Measurements from ENCODE around the gene KCNT2. TPM values are rescaled to one million over a fixed set of nuclear protein-coding genes. Genes with fewer than 3 reads are reported as not detected.

KCNT2 gene
- total and polyA plus RNA-seq, 2 of the 8 experiments (the other 6 are each of a cell fraction or from before 2014, with no cell fraction given) = 2.3 to 10.2 TPM

- H2AFZ ChIP-seq (ENCODE audit: low read length) = no peak overlapping the region
- no peak overlapping the region for H3K14ac ChIP-seq (ENCODE audit: insufficient read length)
- H3K4me3 ChIP-seq (ENCODE audit: extremely low read depth in 1 of 4, insufficient read depth in 2 of 4, low read depth in 3 of 4, low read length in 4 of 4) = no peak overlapping the region
- H3K4me1 ChIP-seq (replicated peaks in 1 of 4; ENCODE audit: control insufficient read depth in 3 of 4, insufficient read depth in 4 of 4, low read length in 3 of 4) = no peaks in the 10 kb centered on the region
- H3K56ac ChIP-seq (replicated peaks; ENCODE audit: insufficient read length, low read depth, low read length) = no peak overlapping the region
- no peak overlapping the region for H3K4me2 ChIP-seq (ENCODE audit: insufficient read depth in 1 of 2, low read depth in 2 of 2, low read length in 2 of 2)
- no peak overlapping the region for H2BK12ac ChIP-seq (ENCODE audit: low read depth, low read length)
- no peak overlapping the region for H4K8ac ChIP-seq (ENCODE audit: extremely low read depth, insufficient read depth, low read length)
- H3K79me1 ChIP-seq (ENCODE audit: low read depth, low read length) = no peaks in the 10 kb centered on the region
- TF ChIP-seq SAP30 (IDR thresholded peaks at IDR 0.05; ENCODE audit: insufficient read depth, insufficient replicate concordance, low read length) = no peak
- TF ChIP-seq RAD21 (IDR thresholded peaks at IDR 0.05 in 1 of 2, conservative IDR thresholded peaks at IDR 0.05 in 1 of 2; ENCODE audit: low read depth in 2 of 2, low read length in 2 of 2) = no peak
- no peak for TF ChIP-seq USF2 (IDR thresholded peaks at IDR 0.05; ENCODE audit: low read length)
- no peak for TF ChIP-seq JUND (IDR thresholded peaks at IDR 0.05; ENCODE audit: low read length)
- TF ChIP-seq EP300 (IDR thresholded peaks at IDR 0.05; ENCODE audit: borderline replicate concordance in 1 of 2, low read depth in 2 of 2, low read length in 2 of 2) = no peak
- TF ChIP-seq SIRT6 (IDR thresholded peaks at IDR 0.05; ENCODE audit: low read length) = no peak
- no peak for TF ChIP-seq SUZ12 (IDR thresholded peaks at IDR 0.05; ENCODE audit: low read length)
- TF ChIP-seq KDM4A (IDR thresholded peaks at IDR 0.05; ENCODE audit: low read depth, low read length, severe bottlenecking) = no peak
- 81% methylated on average over 2 of the region's 2 CpGs; no CpG with 5 or more reads in 1 of the 2 experiments for WGBS, 2 experiments (ENCODE audit: extremely low coverage in 1 of 2, insufficient coverage in 1 of 2, insufficient read length in 1 of 2, insufficient replicate concordance in 2 of 2, low coverage in 1 of 2, low lambda C conversion rate in 2 of 2, missing lambda C conversion rate in 1 of 2)
- no peak overlapping the region for H4K5ac ChIP-seq (ENCODE audit: insufficient read length, low read depth, low read length)
- no peak overlapping the region for H2BK5ac ChIP-seq (ENCODE audit: low read depth, low read length)
- H2BK15ac ChIP-seq (ENCODE audit: low read length) = no peak overlapping the region
- no peak overlapping the region for H2AK5ac ChIP-seq (ENCODE audit: low read depth, low read length)
- POLR2A ChIA-PET (ENCODE audit: partially characterized antibody) = interaction anchor here (0.7 kb wide), 1 partner anchor 11 kb away, joined by 3 read pairs; no protein-coding TSS in a partner anchor
- CTCF ChIA-PET (ENCODE audit: partially characterized antibody) = interaction anchor here (0.7 to 1.4 kb wide), 3 partner anchors 271 to 1528 kb away, joined by 3 read pairs; no protein-coding TSS in a partner anchor
- H2BK20ac ChIP-seq (ENCODE audit: low read length) = no peak overlapping the region
- H4K20me1 ChIP-seq (replicated peaks in 1 of 2; ENCODE audit: control insufficient read depth in 1 of 2, insufficient read depth in 2 of 2, low read length in 2 of 2) = no peaks in the 10 kb centered on the region
- no peak overlapping the region for H3K23ac ChIP-seq (ENCODE audit: insufficient read length)
- no peak overlapping the region for H3K4ac ChIP-seq (replicated peaks; ENCODE audit: insufficient read length, low read depth, low read length)
- DNase-seq (ENCODE audit: low read depth in 1 of 2, low spot score in 2 of 2) (no peak), FAIRE-seq (no peak)
- peaks cover 0 to 3% (median 0%) of the 10 kb centered on the region in 4 experiments; a peak in 2 of 8 replicates for H3K36me3 ChIP-seq (ENCODE audit: control insufficient read depth in 2 of 4, insufficient read depth in 4 of 4, low read length in 3 of 4)
- no peak overlapping the region for H3K9ac ChIP-seq (replicated peaks in 1 of 4; ENCODE audit: extremely low read depth in 1 of 4, low read depth in 3 of 4, low read length in 3 of 4)
- no peaks in the 10 kb centered on the region for H3K23me2 ChIP-seq (ENCODE audit: low read depth, low read length)
- H4K91ac ChIP-seq (replicated peaks; ENCODE audit: insufficient read length, low read length) = no peak overlapping the region
- no peaks in the 10 kb centered on the region for H3K9me3 ChIP-seq (ENCODE audit: insufficient read depth in 2 of 2, low read depth in 1 of 2, low read length in 1 of 2)
- H3K18ac ChIP-seq (ENCODE audit: extremely low read depth, low read length) = no peak overlapping the region
- H3K79me2 ChIP-seq (ENCODE audit: control insufficient read depth in 1 of 2, insufficient read depth in 2 of 2, low read length in 2 of 2) = no peaks in the 10 kb centered on the region
- no peak overlapping the region for H3K27ac ChIP-seq (ENCODE audit: low read depth, low read length)
- H2BK120ac ChIP-seq (replicated peaks; ENCODE audit: low read depth, low read length) = no peak overlapping the region
- no peaks in the 10 kb centered on the region for H3K27me3 ChIP-seq (replicated peaks in 1 of 4; ENCODE audit: control insufficient read depth in 3 of 4, extremely low read depth in 1 of 4, insufficient read depth in 3 of 4, low read length in 3 of 4)
Observed at GRCh38 chr1:196393282-196393681, 215.0 kb downstream of the KCNT2 start.

Measured in H1 (cell line).